Activated CD8-positive, alpha-beta memory T cell treated with anti-CD3 and anti-CD28 coated beads, Interleukin-2, amount 50 U/mL, for 24 hours (primary cell): Measurements from ENCODE around the gene DAPK2.
"Not testable (repeated sequence)": the region's sequence is repeated elsewhere in the genome, so short reads cannot be mapped to it uniquely, and the experiment has no call there.

Experiments
- DNase-seq: peaks from one replicate; pipeline ENCODE4 v3.0.0-alpha.2; 2020; ENCODE audit errors: extremely low read depth

Gene DAPK2

GRCh38 chr15:63974021-63974420 lies 72.3 kb downstream of the DAPK2 start:
- no peak for DNase-seq

- DNase-seq = no peak
Measured at GRCh38 chr15:63973212-63974009, 72.9 kb downstream of the DAPK2 start.

DNA sequence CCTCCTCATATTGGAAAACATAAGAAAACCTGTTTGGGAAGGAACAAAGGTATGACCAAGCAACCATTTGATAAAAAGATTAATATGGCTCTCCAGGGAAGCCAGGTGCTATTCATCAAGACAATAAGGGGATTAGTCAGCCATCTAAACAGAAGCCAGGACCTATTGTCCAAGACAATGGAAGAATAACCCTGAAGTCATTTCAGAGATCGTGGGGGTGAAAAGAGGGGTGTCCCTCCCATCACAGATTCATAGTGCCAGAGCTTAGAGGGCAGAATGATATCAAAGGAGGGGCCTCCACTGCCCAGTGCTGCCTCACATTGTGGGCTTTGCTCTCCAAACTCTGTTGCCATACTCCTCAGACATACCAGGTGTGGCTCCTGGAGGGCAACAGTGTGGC lies 73.5 kb downstream of the DAPK2 start:
- DNase-seq = no peak

- DNase-seq = no peak
Measured at GRCh38 chr15:63971904-63972303, 74.4 kb downstream of the DAPK2 start.

DNA sequence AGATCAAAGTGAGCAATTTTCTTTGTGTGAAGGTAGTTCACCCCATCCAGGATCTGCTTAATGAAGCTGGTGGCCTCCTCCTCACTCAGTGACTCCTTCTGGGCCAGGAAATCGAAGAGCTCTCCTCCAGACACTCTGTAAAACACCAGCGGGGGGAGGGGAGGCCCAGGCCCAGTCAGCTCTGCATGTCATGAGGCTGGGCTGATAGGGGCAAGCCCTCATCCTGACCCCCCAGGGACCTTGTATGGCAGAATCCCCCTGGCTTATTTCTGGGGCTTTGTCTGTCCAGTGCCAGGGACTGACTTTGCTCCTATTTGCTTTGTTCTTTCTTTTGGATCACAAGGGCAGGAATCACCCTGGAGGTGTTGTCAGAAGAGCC lies 74.9 kb downstream of the DAPK2 start:
- peak; percentile 6 for DNase-seq

GRCh38 chr15:63970621-63971426 lies 75.5 kb downstream of the DAPK2 start:
- no peak for DNase-seq

DNA sequence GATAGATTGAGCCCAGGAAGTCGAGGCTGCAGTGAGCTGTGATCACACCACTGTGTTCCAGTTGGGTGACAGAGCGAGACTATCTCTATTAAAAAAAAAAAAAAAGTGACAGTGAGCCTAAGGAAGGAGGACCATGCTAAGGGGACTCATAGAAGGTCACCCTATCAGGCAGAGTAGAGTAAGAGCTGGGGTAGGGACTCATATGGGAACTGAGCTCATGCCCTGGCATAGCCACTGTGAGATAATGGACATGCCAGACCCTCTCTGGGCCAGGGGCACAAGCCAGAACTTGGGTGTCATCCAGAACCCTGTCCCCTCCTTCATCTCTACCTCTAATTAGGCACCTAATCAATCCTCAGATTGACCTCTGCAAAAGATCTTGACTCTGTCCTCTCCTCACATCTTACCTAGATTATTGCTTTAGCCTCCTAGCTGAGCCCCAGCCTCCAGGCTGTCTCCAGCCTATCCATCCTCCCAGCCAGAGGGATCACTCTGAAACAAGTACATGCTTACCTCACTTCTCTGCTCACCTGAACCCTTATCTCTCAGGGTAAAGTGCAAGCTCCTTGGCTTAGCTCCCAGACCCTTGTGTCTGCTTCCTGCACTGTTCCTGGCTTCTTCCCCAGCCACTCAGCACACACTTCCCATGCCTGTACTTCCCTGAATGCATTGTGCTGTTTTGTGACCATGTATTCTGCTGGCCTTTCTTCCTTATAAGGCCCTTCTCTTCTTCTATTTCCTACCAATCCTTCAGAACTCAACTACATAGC lies 76.4 kb downstream of the DAPK2 start:
- DNase-seq = no peak

DNA sequence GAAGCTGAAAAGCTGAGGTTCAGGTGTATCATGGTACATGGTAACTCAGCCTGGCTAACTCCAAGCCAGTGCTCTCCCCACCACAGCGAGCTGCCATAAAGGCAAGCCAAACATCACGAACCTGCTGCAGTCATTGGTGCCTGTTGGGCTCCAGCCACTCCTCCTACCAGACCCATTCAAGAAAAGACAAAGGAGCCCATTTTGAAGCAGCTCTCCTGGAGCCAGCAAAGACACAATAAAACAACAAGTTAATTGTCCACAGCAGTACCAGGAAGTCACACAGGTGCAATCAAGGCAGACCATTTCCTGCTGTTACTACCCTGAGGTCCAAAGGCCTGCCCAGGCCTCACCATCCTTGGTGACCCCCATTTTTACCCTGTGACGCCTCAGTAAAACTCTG lies 77.6 kb downstream of the DAPK2 start:
- no peak for DNase-seq

- DNase-seq = no peak
Measured at GRCh38 chr15:63968122-63968524, 78.2 kb downstream of the DAPK2 start.

DNA sequence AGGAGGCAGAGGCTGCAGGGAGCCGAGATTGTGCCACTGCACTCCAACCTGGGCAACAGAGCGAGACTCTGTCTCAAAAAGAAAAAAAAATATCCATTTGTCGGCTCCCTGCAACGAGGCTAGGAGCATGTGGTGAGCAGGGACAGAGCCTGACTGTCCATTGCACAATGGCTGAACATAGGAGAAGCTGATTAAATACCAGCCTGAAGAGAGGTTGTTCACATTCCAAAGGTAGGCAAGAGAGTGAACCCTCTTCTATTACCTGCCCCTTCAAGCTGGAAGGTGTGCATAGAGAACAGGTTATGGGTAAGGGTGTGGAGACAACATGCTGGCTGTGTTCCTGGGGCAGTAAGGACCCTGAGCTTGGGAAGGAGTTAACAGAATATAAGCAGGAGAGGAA lies 78.7 kb downstream of the DAPK2 start:
- DNase-seq = no peak

DNA sequence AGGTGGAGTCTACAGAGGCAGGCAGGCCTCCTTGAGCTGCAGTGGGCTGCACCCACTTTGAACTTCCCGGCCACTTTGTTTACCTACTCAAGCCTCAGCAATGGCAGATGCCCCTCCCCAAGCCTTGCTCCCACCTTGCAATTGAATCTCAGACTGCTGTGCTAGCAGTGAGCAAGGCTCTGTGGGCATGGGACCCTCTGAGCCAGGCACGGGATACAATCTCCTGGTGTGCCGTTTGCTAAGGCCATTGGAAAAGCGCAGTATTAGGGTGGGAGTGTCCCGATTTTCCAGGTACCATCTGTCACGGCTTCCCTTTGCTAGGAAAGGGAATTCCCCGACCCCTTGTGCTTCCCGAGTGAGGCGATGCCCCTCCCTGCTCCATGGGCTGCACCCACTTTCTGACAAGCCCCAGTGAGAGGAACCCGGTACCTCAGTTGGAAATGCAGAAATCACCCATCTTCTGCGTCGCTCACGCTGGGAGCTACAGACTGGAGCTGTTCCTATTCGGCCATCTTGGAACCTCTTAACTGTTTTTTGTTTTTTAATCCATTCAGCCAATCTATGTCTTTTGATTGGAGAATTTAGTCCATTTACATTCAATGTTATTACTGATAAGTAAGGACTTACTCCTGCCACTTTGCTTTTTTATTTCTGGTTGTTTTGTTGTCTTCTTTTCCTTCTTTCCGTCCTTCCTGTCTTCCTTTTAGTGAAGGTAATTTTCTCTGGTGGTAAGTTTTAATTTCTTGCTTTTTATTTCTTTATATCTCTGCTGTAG lies 83.2 kb downstream of the DAPK2 start:
- not testable (repeated sequence) for DNase-seq

- DNase-seq = no peak
Measured at GRCh38 chr15:63953524-63953923, 92.8 kb downstream of the DAPK2 start.

DNA sequence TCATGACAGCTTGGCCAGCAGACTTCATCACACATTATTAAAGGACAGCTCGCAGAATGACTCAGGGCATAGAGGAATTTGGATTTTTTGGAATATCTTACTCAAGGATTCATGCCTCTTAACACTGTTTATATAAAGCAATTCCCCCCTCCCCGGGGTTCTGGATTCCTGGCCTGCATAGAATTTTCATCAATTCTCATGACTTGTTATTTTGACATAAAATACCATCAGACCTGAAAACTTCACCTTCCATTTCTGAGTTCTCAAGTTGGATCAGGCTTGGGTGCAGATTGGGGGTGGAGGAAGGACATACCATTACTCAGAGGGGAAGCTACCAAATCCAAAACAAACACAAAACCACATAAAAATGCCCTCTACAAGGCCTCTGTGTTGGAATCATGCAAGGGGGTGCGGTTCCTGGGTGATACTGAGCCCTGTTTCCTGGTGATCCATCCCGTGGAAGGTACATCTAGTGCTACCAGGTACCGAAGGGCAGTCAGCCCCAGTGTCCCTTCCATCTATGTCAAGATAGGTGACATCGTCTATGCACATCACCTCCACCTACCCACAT lies 95.3 kb downstream of the DAPK2 start:
- DNase-seq = no peak

- DNase-seq = no peak
Measured at GRCh38 chr15:63948971-63949370, 97.3 kb downstream of the DAPK2 start.

GRCh38 chr15:63948436-63948835 lies 97.8 kb downstream of the DAPK2 start:
- no peak for DNase-seq

- DNase-seq = no peak
Measured at GRCh38 chr15:63947228-63947627, 99.1 kb downstream of the DAPK2 start.

DNA sequence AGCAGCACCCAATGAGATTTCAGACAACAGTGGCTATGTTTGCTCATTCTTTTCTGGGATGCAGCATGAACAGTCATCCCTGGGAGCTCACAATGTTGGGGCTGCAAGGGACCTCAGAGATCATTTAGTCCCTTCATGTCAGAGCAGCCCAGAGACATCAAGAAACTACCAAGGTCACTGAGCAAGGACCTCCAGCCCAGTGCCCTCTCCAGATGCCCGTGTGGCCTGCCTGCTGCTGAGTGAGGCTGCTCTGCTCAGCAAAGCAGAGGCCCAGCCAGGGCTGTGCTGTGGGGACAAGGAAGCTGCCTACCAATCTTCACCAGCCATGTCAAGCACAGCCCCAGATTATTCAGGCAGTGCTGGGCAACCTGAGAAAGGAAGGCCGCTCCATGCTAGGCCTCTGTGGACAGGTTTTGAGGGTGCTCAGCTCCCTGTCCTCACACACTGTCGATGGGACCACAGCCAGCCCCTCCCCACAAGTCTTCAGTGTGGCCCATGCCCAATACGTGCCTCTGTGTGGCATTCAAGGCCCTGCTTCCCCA lies 99.7 kb downstream of the DAPK2 start:
- DNase-seq = no peak

DNA sequence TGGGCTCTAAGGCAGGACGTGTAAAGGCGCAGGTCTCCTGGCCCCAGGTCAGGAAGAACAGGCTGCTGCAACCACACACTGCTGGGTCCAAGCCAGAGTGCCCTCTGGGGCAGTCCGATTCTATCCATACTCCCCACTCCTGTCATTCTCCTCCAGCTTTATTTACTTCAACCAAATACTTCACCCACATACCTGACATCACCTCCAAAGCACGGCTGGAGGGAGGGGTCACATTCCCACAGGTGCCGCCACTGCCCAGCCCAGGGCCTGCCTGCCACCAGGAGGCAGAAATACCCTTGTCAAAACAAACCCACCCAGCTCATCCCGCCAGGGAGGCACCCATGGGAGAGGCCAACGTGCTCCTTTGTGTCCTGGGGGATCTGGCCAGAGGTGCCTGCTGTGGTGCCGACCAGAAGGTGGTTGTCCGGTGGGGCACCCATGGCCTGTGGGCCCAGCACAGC lies 100.4 kb downstream of the DAPK2 start:
- DNase-seq = no peak

GRCh38 chr15:63945007-63945788 lies 101.1 kb downstream of the DAPK2 start:
- peak; percentile 21 for DNase-seq

DNA sequence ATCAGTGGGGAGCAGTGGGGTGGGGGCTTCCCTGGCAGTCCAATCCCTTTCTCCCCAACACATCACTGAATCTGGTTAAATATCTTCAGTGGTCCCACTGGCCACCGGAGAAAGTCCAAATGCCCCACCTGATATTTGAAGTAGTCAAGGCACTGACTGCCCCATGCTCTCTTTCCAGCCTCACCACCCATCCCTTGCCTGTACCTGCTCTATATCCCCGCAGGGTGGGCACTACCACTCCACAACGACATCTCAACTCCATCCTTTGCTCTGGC lies 101.7 kb downstream of the DAPK2 start:
- no peak for DNase-seq
